CD4-positive, alpha-beta T cell treated with Interleukin-4 for 4 hours (primary cell): ENCODE data around the gene SIGLEC7.

Experiments used
- DNase-seq: peaks from one replicate; pipeline ENCODE4 v3.0.0-alpha.2; 2020

SIGLEC7 gene

GRCh38 chr19:51169283-51169918 is 27.3 kb downstream of the SIGLEC7 start:
- DNase-seq, result peak; percentile 65

GRCh38 chr19:51172223-51172622 is 30.1 kb downstream of the SIGLEC7 start:
- DNase-seq, result no peak

- DNase-seq, result no peak
Observed at GRCh38 chr19:51173681-51174080, 31.6 kb downstream of the SIGLEC7 start.

GRCh38 chr19:51179256-51179655 is 37.2 kb downstream of the SIGLEC7 start:
- no peak for DNase-seq

- DNase-seq, result no peak
Observed at GRCh38 chr19:51181377-51181912, 39.3 kb downstream of the SIGLEC7 start.

GRCh38 chr19:51181913-51182419 is 39.9 kb downstream of the SIGLEC7 start:
- DNase-seq, result no peak

GRCh38 chr19:51183629-51184028 is 41.5 kb downstream of the SIGLEC7 start:
- no peak for DNase-seq

- no peak for DNase-seq
Observed at GRCh38 chr19:51185069-51185867, 43.2 kb downstream of the SIGLEC7 start.

GRCh38 chr19:51185868-51186215 is 43.7 kb downstream of the SIGLEC7 start:
- DNase-seq, result no peak

GRCh38 chr19:51186323-51186722 is 44.2 kb downstream of the SIGLEC7 start:
- DNase-seq, result no peak

GRCh38 chr19:51187395-51188226 is 45.5 kb downstream of the SIGLEC7 start:
- DNase-seq, result no peak

- no peak for DNase-seq
Observed at GRCh38 chr19:51188227-51188559, 46.1 kb downstream of the SIGLEC7 start.

- no peak for DNase-seq
Observed at GRCh38 chr19:51192689-51193088, 50.6 kb downstream of the SIGLEC7 start.

GRCh38 chr19:51194527-51195315 is 52.6 kb downstream of the SIGLEC7 start:
- no peak for DNase-seq

GRCh38 chr19:51195316-51195586 is 53.1 kb downstream of the SIGLEC7 start:
- no peak for DNase-seq

- DNase-seq, result no peak
Observed at GRCh38 chr19:51195616-51196015, 53.5 kb downstream of the SIGLEC7 start.

GRCh38 chr19:51196181-51196580 is 54.1 kb downstream of the SIGLEC7 start:
- DNase-seq, result no peak

GRCh38 chr19:51198641-51199040 is 56.5 kb downstream of the SIGLEC7 start:
- DNase-seq, result no peak

- no peak for DNase-seq
Observed at GRCh38 chr19:51200071-51200666, 58.1 kb downstream of the SIGLEC7 start.

- DNase-seq, result no peak
Observed at GRCh38 chr19:51201712-51202111, 59.6 kb downstream of the SIGLEC7 start.
